GM10266 (cell line): ENCODE data around the gene ST6GAL1.

Experiments used
- DNase-seq: peaks from one replicate; pipeline ENCODE4 v3.0.0; 2012; ENCODE audit errors: extremely low spot score
- CTCF ChIP-seq: IDR thresholded peaks from 2 replicates; pipeline ENCODE4 v1.5.1; 2012; ENCODE audit warnings: mild to moderate bottlenecking, low read depth; ENCODE audit not compliant: control insufficient read depth, insufficient read depth; ENCODE audit errors: missing control alignments

The ST6GAL1 gene

GRCh38 chr3:187122261-187122660, 191.9 kb downstream of the ST6GAL1 start:
- DNase-seq: no peak
- TF ChIP-seq CTCF: no peak

GRCh38 chr3:187125319-187126031, 195.1 kb downstream of the ST6GAL1 start:
- DNase-seq: no peak
- TF ChIP-seq CTCF: no peak
